NCI-H526 treated with DMSO at 0.1 percent for 48 hours (cell line): Measurements from ENCODE around the gene GJE1.

ENCODE experiments used
- DNase-seq: peaks from one replicate; lab custom pipeline; 2025; lab: John Stamatoyannopoulos, UW

Gene GJE1

GRCh38 chr6:142165227-142165626 is 32.5 kb downstream of the GJE1 start:
- no peak for DNase-seq

- no peak for DNase-seq
Observed at GRCh38 chr6:142167071-142167470, 34.3 kb downstream of the GJE1 start.

GRCh38 chr6:142167486-142167885 is 34.8 kb downstream of the GJE1 start:
- DNase-seq, result no peak

- DNase-seq, result no peak
Observed at GRCh38 chr6:142171351-142171750, 38.6 kb downstream of the GJE1 start.

GRCh38 chr6:142172758-142173157 is 40.0 kb downstream of the GJE1 start:
- no peak for DNase-seq

GRCh38 chr6:142173980-142174379 is 41.3 kb downstream of the GJE1 start:
- no peak for DNase-seq

GRCh38 chr6:142174703-142175102 is 42.0 kb downstream of the GJE1 start:
- DNase-seq, result no peak

- no peak for DNase-seq
Observed at GRCh38 chr6:142178129-142178528, 45.4 kb downstream of the GJE1 start.

GRCh38 chr6:142182004-142182403 is 49.3 kb downstream of the GJE1 start:
- DNase-seq, result no peak

GRCh38 chr6:142183351-142183750 is 50.6 kb downstream of the GJE1 start:
- DNase-seq, result no peak

GRCh38 chr6:142184307-142184706 is 51.6 kb downstream of the GJE1 start:
- no peak for DNase-seq
